Neural cell (in vitro differentiated cells): ENCODE measurements around the gene PPP2R5B.

Experiments used
- EP300 ChIP-seq: fragments of 450-650 bp; conservative IDR thresholded peaks from 2 replicates; pipeline ENCODE4 v1.6.1; 2014; ENCODE audit warnings: antibody characterized with exemption, mild to moderate bottlenecking, moderate library complexity; ENCODE audit not compliant: poor library complexity, severe bottlenecking
- POLR2AphosphoS5 ChIP-seq: IDR thresholded peaks from 2 replicates; pipeline ENCODE4 v1.6.1; 2012
- TF ChIP-seq, protein P1 (sequence below): fragments of 450-650 bp; IDR thresholded peaks from 2 replicates; pipeline ENCODE4 v1.5.1; 2014; ENCODE audit warnings: antibody characterized with exemption, mild to moderate bottlenecking, moderate library complexity; ENCODE audit not compliant: poor library complexity, severe bottlenecking

DNA sequence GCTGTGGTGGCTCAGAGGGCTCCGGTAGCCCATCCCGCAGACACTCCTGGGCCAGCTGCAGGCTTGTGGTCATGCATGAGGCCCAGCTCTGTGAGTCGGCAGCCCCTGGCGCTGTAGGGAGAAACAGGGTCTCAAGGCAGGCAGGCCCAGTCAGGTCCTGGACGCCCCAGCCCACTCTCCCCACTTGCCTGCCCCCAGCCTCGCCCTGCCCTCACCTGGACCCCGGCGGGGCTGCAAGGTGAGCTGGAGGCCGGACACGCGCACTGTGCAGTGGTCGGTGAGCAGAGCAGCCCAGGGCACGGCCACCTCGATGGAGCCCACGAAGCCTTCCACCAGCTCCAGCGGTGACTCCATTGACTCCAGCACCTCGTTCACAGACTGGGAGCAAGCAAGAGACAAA, 10.4 kb upstream of the PPP2R5B start:
- TF ChIP-seq EP300 (no peak), POLR2AphosphoS5 (no peak)
- TF ChIP-seq, protein P1, sequence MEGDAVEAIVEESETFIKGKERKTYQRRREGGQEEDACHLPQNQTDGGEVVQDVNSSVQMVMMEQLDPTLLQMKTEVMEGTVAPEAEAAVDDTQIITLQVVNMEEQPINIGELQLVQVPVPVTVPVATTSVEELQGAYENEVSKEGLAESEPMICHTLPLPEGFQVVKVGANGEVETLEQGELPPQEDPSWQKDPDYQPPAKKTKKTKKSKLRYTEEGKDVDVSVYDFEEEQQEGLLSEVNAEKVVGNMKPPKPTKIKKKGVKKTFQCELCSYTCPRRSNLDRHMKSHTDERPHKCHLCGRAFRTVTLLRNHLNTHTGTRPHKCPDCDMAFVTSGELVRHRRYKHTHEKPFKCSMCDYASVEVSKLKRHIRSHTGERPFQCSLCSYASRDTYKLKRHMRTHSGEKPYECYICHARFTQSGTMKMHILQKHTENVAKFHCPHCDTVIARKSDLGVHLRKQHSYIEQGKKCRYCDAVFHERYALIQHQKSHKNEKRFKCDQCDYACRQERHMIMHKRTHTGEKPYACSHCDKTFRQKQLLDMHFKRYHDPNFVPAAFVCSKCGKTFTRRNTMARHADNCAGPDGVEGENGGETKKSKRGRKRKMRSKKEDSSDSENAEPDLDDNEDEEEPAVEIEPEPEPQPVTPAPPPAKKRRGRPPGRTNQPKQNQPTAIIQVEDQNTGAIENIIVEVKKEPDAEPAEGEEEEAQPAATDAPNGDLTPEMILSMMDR, result no peak
